ENCODE measurements around the gene CCDC192. TPM values are rescaled to one million over a fixed set of nuclear protein-coding genes. Genes with fewer than 3 reads are reported as not detected.

Gene CCDC192
- total and polyA plus RNA-seq, 2 donors, result 0.41 TPM; not detected in 1

GRCh38 chr5:127793052-127793451, 89.9 kb downstream of the CCDC192 start:
- no peak overlapping the region for H3K27ac ChIP-seq (ENCODE audit: low read depth)
- DNase-seq (ENCODE audit: extremely low spot score), result no peak
- H3K36me3 ChIP-seq (ENCODE audit: insufficient read depth), result peaks cover 2% of the 10 kb centered on the region
- no peaks in the 10 kb centered on the region for H3K4me1 ChIP-seq (ENCODE audit: insufficient read depth)
- H3K4me3 ChIP-seq (ENCODE audit: low read depth, low read length), result no peak overlapping the region

- H3K36me3 ChIP-seq (ENCODE audit: insufficient read depth), result peaks cover 2% of the 10 kb centered on the region
- DNase-seq (ENCODE audit: extremely low spot score), result no peak
- H3K4me3 ChIP-seq (ENCODE audit: low read depth, low read length), result no peak overlapping the region
- no peaks in the 10 kb centered on the region for H3K4me1 ChIP-seq (ENCODE audit: insufficient read depth)
- WGBS, result 93% methylated on average over 4 of the region's 4 CpGs
- no peak overlapping the region for H3K27ac ChIP-seq (ENCODE audit: low read depth)
Observed at GRCh38 chr5:127793879-127794278, 90.7 kb downstream of the CCDC192 start.

- no peaks in the 10 kb centered on the region for H3K4me1 ChIP-seq (ENCODE audit: insufficient read depth)
- H3K36me3 ChIP-seq (ENCODE audit: insufficient read depth), result peaks cover 2% of the 10 kb centered on the region
- DNase-seq (ENCODE audit: extremely low spot score), result no peak
- H3K27ac ChIP-seq (ENCODE audit: low read depth), result no peak overlapping the region
- H3K4me3 ChIP-seq (ENCODE audit: low read depth, low read length), result no peak overlapping the region
Observed at GRCh38 chr5:127796211-127796610, 93.0 kb downstream of the CCDC192 start.

- DNase-seq (ENCODE audit: extremely low spot score), result no peak
- no peak overlapping the region for H3K27ac ChIP-seq (ENCODE audit: low read depth)
- no peak overlapping the region for H3K4me3 ChIP-seq (ENCODE audit: low read depth, low read length)
- WGBS, result 86% methylated on average over 2 of the region's 2 CpGs
- peaks cover 2% of the 10 kb centered on the region for H3K36me3 ChIP-seq (ENCODE audit: insufficient read depth)
- no peaks in the 10 kb centered on the region for H3K4me1 ChIP-seq (ENCODE audit: insufficient read depth)
Observed at GRCh38 chr5:127799293-127799905, 96.2 kb downstream of the CCDC192 start.

GRCh38 chr5:127801751-127802476, 98.7 kb downstream of the CCDC192 start:
- Histone ChIP-seq H3K4me3 (ENCODE audit: low read depth, low read length) (no peak overlapping the region), H3K4me1 (ENCODE audit: insufficient read depth) (no peaks in the 10 kb centered on the region), H3K36me3 (ENCODE audit: insufficient read depth) (no peaks in the 10 kb centered on the region), H3K27ac (ENCODE audit: low read depth) (no peak overlapping the region)
- 54% methylated on average over 2 of the region's 2 CpGs for WGBS
- DNase-seq (ENCODE audit: extremely low spot score), result no peak

- H3K27ac ChIP-seq (ENCODE audit: low read depth), result no peak overlapping the region
- WGBS, result 16% methylated on average over 3 of the region's 3 CpGs
- no peaks in the 10 kb centered on the region for H3K36me3 ChIP-seq (ENCODE audit: insufficient read depth)
- no peaks in the 10 kb centered on the region for H3K4me1 ChIP-seq (ENCODE audit: insufficient read depth)
- no peak overlapping the region for H3K4me3 ChIP-seq (ENCODE audit: low read depth, low read length)
- DNase-seq (ENCODE audit: extremely low spot score), result no peak
Observed at GRCh38 chr5:127802477-127802865, 99.3 kb downstream of the CCDC192 start.

GRCh38 chr5:127804886-127805426, 101.8 kb downstream of the CCDC192 start:
- DNase-seq (ENCODE audit: extremely low spot score), result no peak
- no peak overlapping the region for H3K4me3 ChIP-seq (ENCODE audit: low read depth, low read length)
- WGBS, result 75% methylated on average over 6 of the region's 6 CpGs
- H3K36me3 ChIP-seq (ENCODE audit: insufficient read depth), result no peaks in the 10 kb centered on the region
- H3K4me1 ChIP-seq (ENCODE audit: insufficient read depth), result no peaks in the 10 kb centered on the region
- no peak overlapping the region for H3K27ac ChIP-seq (ENCODE audit: low read depth)

GRCh38 chr5:127805448-127805847, 102.3 kb downstream of the CCDC192 start:
- no peak overlapping the region for H3K4me3 ChIP-seq (ENCODE audit: low read depth, low read length)
- H3K27ac ChIP-seq (ENCODE audit: low read depth), result no peak overlapping the region
- no peak for DNase-seq (ENCODE audit: extremely low spot score)
- WGBS, result 84% methylated on average over 1 of the region's 1 CpG
- H3K36me3 ChIP-seq (ENCODE audit: insufficient read depth), result no peaks in the 10 kb centered on the region
- no peaks in the 10 kb centered on the region for H3K4me1 ChIP-seq (ENCODE audit: insufficient read depth)

GRCh38 chr5:127806776-127807175, 103.6 kb downstream of the CCDC192 start:
- DNase-seq (ENCODE audit: extremely low spot score), result no peak
- Histone ChIP-seq H3K36me3 (ENCODE audit: insufficient read depth) (no peaks in the 10 kb centered on the region), H3K4me3 (ENCODE audit: low read depth, low read length) (no peak overlapping the region), H3K4me1 (ENCODE audit: insufficient read depth) (no peaks in the 10 kb centered on the region), H3K27ac (ENCODE audit: low read depth) (no peak overlapping the region)
- WGBS, result 98% methylated on average over 3 of the region's 3 CpGs

GRCh38 chr5:127809533-127809932, 106.3 kb downstream of the CCDC192 start:
- H3K27ac ChIP-seq (ENCODE audit: low read depth), result no peak overlapping the region
- no peaks in the 10 kb centered on the region for H3K4me1 ChIP-seq (ENCODE audit: insufficient read depth)
- WGBS, result 78% methylated on average over 1 of the region's 1 CpG
- DNase-seq (ENCODE audit: extremely low spot score), result no peak
- H3K36me3 ChIP-seq (ENCODE audit: insufficient read depth), result no peaks in the 10 kb centered on the region
- no peak overlapping the region for H3K4me3 ChIP-seq (ENCODE audit: low read depth, low read length)

- no peak overlapping the region for H3K4me3 ChIP-seq (ENCODE audit: low read depth, low read length)
- DNase-seq (ENCODE audit: extremely low spot score), result no peak
- no peak overlapping the region for H3K27ac ChIP-seq (ENCODE audit: low read depth)
- H3K36me3 ChIP-seq (ENCODE audit: insufficient read depth), result no peaks in the 10 kb centered on the region
- WGBS, result 77% methylated on average over 1 of the region's 1 CpG
- no peaks in the 10 kb centered on the region for H3K4me1 ChIP-seq (ENCODE audit: insufficient read depth)
Observed at GRCh38 chr5:127810017-127810416, 106.8 kb downstream of the CCDC192 start.

GRCh38 chr5:127810707-127811490, 107.7 kb downstream of the CCDC192 start:
- H3K27ac ChIP-seq (ENCODE audit: low read depth), result no peak overlapping the region
- H3K4me3 ChIP-seq (ENCODE audit: low read depth, low read length), result no peak overlapping the region
- H3K4me1 ChIP-seq (ENCODE audit: insufficient read depth), result no peaks in the 10 kb centered on the region
- no peaks in the 10 kb centered on the region for H3K36me3 ChIP-seq (ENCODE audit: insufficient read depth)
- 96% methylated on average over 2 of the region's 2 CpGs for WGBS
- no peak for DNase-seq (ENCODE audit: extremely low spot score)

GRCh38 chr5:127812570-127812969, 109.4 kb downstream of the CCDC192 start:
- Histone ChIP-seq H3K4me1 (ENCODE audit: insufficient read depth) (no peaks in the 10 kb centered on the region), H3K4me3 (ENCODE audit: low read depth, low read length) (no peak overlapping the region), H3K27ac (ENCODE audit: low read depth) (no peak overlapping the region), H3K36me3 (ENCODE audit: insufficient read depth) (no peaks in the 10 kb centered on the region)
- WGBS, result 74% methylated on average over 4 of the region's 4 CpGs
- no peak for DNase-seq (ENCODE audit: extremely low spot score)
